22Rv1 (cell line): ENCODE results near the gene CCDC81.

Experiments
- CTCF ChIP-seq: fragments of 450-650 bp; IDR thresholded peaks from 2 replicates; pipeline ENCODE4 v1.5.1; 2017; ENCODE audit warnings: mild to moderate bottlenecking
- ZFX ChIP-seq: fragments of 450-650 bp; IDR thresholded peaks from 2 replicates; pipeline ENCODE4 v1.6.1; 2017; ENCODE audit warnings: antibody characterized with exemption, borderline replicate concordance

GRCh38 chr11:86374069-86374468, 618 bp upstream of the CCDC81 start:
- TF ChIP-seq CTCF: no peak
- no peak for TF ChIP-seq ZFX
